Neural crest cell (in vitro differentiated cells): Measurements from ENCODE around the gene EBP. TPM values are rescaled to one million over a fixed set of nuclear protein-coding genes. Genes with fewer than 3 reads are reported as not detected.

Experiments used
- DNase-seq: peaks from one replicate; pipeline ENCODE4 v3.0.0; 2021; ENCODE audit warnings: low read depth, mixed read lengths, low spot score
- H3K27ac Mint-ChIP-seq: one replicate; pipeline ENCODE4 v1.8.0; 2021; ENCODE audit warnings: mild to moderate bottlenecking, mixed read lengths; ENCODE audit not compliant: unreplicated experiment
- H3K27me3 Mint-ChIP-seq: 2 replicates; pipeline ENCODE4 v1.8.0; 2021; ENCODE audit warnings: low read depth, mild to moderate bottlenecking, mixed read lengths
- H3K36me3 Mint-ChIP-seq: 2 replicates; pipeline ENCODE4 v1.8.0; 2021; ENCODE audit warnings: low read depth, mild to moderate bottlenecking, mixed read lengths
- H3K4me1 Mint-ChIP-seq: 2 replicates; pipeline ENCODE4 v1.8.0; 2021; ENCODE audit warnings: mixed read lengths
- H3K4me3 Mint-ChIP-seq: one replicate; pipeline ENCODE4 v1.8.0; 2021; ENCODE audit warnings: mild to moderate bottlenecking, mixed read lengths
- H3K9me3 Mint-ChIP-seq: 2 replicates; pipeline ENCODE4 v1.8.0; 2021; ENCODE audit warnings: mixed read lengths
- total RNA-seq: library from RNA; stranded (reverse); gene quantifications from 2 replicates; pipeline ENCODE4 v1.2.1, GENCODE V29; 2021
- TF ChIP-seq, protein P1 (sequence below): fragments of 200-600 bp; sonication (generic); conservative IDR thresholded peaks from 2 replicates; pipeline ENCODE4 v1.5.0; 2021; ENCODE audit warnings: antibody characterized with exemption, mild to moderate bottlenecking

Gene EBP
- total RNA-seq, 1 donor from 2014 or later = 168 TPM

DNA sequence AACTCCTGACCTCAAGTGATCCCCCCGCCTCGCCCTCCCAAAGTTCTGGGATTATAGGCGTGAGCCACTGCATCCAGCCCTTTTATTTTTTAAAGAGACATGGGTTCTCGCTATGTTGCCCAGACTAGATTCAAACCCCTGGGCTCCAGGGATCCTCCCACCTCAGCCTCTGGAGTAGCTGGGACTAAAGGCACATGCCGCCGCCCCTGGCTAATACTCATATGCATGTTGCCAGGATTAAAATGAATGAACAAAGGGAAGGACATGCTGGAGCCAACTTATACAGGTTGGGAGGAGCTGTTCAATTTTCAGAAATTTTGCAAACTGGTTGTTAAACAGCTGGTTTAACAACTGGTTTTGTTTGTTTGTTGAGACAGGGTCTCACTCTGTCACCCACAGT is 47.0 kb upstream of the EBP start:
- Mint-ChIP-seq H3K36me3 (peaks cover 9% of the 10 kb centered on the region), H3K4me3 (peak overlapping the region; percentile 98), H3K4me1 (peaks cover 33% of the 10 kb centered on the region), H3K9me3 (no peaks in the 10 kb centered on the region), H3K27ac (no peak overlapping the region), H3K27me3 (peaks cover 7% of the 10 kb centered on the region)
- DNase-seq = no peak
- TF ChIP-seq, protein P1, sequence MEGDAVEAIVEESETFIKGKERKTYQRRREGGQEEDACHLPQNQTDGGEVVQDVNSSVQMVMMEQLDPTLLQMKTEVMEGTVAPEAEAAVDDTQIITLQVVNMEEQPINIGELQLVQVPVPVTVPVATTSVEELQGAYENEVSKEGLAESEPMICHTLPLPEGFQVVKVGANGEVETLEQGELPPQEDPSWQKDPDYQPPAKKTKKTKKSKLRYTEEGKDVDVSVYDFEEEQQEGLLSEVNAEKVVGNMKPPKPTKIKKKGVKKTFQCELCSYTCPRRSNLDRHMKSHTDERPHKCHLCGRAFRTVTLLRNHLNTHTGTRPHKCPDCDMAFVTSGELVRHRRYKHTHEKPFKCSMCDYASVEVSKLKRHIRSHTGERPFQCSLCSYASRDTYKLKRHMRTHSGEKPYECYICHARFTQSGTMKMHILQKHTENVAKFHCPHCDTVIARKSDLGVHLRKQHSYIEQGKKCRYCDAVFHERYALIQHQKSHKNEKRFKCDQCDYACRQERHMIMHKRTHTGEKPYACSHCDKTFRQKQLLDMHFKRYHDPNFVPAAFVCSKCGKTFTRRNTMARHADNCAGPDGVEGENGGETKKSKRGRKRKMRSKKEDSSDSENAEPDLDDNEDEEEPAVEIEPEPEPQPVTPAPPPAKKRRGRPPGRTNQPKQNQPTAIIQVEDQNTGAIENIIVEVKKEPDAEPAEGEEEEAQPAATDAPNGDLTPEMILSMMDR = no peak

DNA sequence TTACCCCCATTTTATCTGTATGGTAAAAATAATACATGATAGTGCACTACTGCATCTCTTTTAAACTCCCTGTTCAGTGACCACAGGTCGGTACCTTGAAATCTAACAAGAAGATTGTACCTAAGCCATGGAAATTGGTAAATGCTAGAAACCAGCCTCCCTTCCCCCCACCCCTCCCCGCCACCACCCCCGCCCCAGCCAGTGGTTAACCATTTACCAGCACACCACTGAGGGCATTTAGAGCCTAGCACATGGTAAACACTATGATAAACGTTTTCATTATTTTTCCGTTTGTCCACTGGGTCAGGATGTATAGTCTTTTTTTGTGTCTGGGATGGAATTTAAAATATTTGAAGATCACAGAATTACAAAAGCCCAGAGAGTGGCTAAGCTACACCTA is 46.3 kb upstream of the EBP start:
- Mint-ChIP-seq H3K4me3 (peak overlapping the region; percentile 98), H3K27ac (peak overlapping the region; percentile 96), H3K9me3 (peaks cover 2% of the 10 kb centered on the region), H3K4me1 (peaks cover 30% of the 10 kb centered on the region), H3K27me3 (peaks cover 2% of the 10 kb centered on the region), H3K36me3 (peaks cover 10% of the 10 kb centered on the region)
- no peak for DNase-seq
- TF ChIP-seq, protein P1 = no peak

DNA sequence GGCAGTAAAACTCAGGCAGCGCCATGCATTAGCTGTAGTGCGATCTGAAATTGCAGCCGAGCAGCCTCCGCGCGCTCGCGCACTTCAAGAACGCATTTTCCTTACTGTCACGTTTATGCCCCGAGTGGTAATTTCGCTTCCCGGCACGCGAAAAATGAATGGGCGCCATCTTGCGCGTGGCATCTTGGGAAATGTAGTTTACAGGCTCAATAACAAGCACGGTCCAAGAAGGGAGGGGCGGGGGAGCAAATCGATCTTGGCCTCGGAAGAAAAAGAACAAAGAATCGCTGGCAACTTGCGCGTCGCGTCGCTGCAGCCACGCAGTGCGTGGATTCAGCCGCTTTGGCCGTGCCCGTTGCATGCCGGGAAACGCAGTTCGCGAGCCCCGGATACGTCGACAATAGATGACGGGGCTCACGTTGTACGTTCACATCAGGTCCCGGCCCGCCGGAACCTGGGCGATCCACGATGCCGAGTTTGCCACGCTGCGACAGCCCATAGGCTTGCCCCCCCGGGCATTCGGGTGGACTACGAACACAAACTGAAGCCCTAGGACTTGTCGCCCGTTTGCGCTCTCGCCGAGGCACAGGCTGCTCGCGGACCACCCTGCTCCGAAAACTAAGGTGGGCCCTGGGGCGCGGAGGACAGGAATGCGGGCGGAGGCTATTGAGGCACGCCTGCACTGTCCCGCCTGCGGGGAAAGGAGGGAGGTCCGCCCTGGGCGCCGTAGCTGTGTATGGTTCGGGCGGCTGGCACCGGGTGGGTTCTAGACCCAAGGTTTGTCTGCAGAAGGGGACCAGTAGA is 45.6 kb upstream of the EBP start, which contains the start of gene FTSJ1:
Gene FTSJ1, plus strand, starts transcription at position 426 of the 804 bp plus-strand sequence. CDS start 1,849 bp downstream, outside the sequence.
- Mint-ChIP-seq H3K27me3 (peaks cover 2% of the 10 kb centered on the region), H3K4me3 (peak within 1 kb of the TSS; percentile 98), H3K4me1 (peaks cover 30% of the 10 kb centered on the region), H3K36me3 (peaks cover 16% of the 10 kb centered on the region), H3K27ac (peak within 1 kb of the TSS; percentile 96), H3K9me3 (peaks cover 4% of the 10 kb centered on the region)
- DNase-seq = peak; percentile 59
- TF ChIP-seq, protein P1 = no peak

DNA sequence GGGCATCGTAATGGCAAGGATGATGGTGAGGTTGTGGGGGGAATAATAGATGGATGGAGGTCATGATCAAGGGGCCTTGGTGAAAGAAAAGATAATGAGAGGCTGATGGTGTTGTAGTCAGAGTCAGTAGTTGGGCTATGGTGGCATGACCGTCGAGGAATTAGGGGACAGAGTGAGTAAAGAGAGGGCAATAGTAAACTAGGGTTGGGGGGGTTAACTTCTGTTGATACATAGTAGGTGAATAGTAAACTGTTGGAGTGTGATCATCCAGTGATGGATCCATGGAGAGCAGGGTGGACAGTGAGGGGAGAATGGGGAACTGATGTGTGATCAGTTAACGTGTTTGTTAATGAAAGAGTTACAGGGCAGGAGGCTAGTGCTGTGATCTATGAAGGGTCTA is 44.7 kb upstream of the EBP start:
- Mint-ChIP-seq H3K4me3 (peak overlapping the region; percentile 98), H3K27ac (no peak overlapping the region), H3K9me3 (peaks cover 4% of the 10 kb centered on the region), H3K27me3 (no peaks in the 10 kb centered on the region), H3K4me1 (peaks cover 30% of the 10 kb centered on the region), H3K36me3 (peaks cover 16% of the 10 kb centered on the region)
- TF ChIP-seq, protein P1 = no peak
- DNase-seq = no peak

DNA sequence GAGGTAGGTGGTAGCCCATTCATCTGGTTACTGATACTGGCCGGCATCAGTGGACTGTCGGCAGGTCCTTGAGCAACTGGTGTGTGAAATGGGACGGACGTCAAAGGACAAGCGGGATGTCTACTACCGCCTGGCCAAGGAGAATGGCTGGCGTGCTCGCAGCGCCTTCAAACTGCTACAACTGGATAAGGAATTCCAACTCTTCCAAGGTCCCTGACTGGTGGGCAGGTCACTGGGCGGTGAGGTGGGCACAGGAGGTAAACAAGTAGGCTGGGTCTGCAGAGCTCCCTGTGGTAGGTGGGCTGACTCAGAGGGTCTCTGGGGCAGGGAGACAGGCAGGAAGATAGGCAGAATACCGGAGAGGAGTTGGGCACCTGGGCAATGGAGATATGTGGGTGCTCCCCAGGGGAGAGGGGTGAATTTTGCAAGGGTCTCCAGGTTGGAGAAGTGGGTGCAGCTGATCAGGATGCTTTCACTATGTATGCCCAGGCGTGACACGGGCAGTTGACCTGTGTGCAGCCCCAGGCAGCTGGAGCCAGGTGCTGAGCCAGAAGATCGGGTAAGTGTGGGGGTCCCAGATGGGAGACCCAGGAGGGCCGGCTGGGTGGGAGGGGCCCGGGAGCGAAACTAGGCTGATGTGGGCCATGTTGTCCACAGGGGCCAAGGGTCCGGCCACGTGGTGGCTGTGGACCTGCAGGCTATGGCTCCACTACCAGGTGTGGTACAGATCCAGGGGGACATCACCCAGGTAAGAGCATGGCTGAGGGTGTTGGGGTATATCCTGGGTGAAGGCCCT is 43.5 kb upstream of the EBP start:
- no peak for DNase-seq
- Mint-ChIP-seq H3K27me3 (no peaks in the 10 kb centered on the region), H3K9me3 (peaks cover 4% of the 10 kb centered on the region), H3K4me1 (peaks cover 25% of the 10 kb centered on the region), H3K27ac (no peak overlapping the region), H3K36me3 (peaks cover 16% of the 10 kb centered on the region), H3K4me3 (peak overlapping the region; percentile 98)
- TF ChIP-seq, protein P1 = no peak
